Inflammatory macrophage treated with lipopolysaccharide for 1 hour (primary cell): ENCODE results near the gene CELF4.

Experiments used
- DNase-seq, 2 donors: peaks; one replicate each; pipeline ENCODE4 v3.0.0-alpha.2; 2020 to 2022

CELF4 gene

DNA sequence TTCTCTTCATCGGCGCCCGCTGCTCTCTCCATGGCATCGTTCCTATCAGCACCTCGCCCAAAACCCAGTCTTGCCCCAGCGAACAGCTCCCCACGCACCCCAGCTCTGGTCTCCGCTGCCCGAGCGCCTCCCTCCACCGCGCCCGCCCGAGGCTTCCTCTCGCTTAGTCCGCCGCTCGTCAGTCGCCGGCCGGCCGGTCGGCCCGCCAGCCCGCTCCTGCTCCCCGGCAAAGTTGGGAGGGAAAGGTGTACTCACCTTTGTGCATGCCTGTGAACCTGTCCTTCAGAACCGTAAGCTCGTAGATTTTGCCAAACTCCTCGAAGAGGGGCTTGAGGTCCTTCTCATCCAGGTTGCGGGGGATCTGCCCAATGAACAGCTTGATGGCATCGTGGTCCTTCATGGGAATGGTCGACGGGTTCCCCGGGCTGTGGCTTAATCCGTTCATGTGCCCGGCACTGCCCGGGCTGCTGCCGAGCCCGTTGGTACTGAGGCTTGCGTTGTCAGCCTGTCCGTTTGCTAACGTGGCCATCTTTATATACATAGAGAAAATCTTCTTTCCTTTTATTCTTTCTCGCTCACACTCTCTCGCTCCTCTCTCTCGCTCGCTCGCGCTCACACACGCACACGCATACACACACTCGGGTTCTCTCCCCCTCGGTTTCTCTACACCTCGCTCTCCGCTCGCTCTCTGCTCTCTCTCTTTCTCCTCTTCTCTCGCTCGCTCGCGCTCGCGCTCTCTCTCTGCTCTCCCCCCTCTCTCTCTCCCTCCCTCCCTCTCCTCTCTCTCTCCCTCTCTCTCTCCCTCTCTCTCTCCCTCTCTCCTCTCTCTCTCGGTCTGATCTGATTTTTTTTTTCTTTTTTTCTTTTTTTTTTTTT lies at the start of gene CELF4:
Gene CELF4, minus strand, starts transcription at position 698 of the 876 bp plus-strand sequence.
- no peak for DNase-seq

DNA sequence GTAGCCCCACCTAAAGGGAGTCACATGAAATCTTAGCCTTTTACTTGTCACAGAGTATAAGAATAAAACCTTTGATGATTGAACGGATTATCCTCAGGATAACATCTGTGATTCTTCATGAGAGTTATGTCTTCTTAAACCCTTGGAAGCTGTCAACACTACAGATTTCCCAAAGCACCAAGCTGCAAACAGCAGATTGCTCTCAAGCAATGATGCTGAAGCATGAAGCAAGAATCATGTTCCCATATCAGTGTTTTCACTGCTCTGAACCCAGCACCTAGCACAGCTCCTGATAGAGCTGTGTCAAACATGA lies 47.6 kb upstream of the CELF4 start:
- no peak for DNase-seq

DNA sequence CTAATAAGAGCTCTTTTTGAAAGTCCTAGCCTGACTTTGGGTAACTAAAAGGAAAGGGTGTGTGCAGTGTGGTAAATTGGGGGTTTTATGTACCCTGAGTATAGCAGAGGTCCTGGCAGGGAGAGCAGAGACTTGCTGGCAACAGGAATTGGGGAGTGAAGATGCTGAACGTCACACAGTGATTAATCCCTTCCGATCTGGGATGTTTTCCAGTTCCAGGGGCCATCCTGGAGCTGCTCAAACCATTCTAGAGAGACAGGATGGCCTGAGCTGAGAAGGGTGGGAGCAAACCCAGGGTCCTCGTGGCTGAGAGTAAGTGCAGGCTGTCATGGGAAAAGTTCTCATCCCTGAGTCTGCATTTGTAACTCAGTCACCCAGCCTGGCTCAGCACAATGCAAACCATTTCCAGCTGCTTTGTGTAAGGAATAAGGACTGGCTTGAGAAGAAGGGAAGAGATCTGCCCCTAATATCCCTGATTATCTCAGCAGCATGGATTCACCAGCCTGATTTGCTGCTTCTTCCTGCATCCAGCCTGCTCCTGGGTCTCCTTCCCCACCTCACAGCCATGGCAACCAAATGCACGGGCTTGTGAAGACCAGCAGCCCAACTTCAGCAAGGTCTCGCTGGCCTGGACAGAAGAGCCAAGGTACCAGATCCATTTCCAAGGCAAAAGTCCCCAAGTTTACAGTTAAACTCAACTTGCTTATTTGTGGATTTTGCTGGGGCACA lies 47.1 kb upstream of the CELF4 start:
- DNase-seq: no peak

DNA sequence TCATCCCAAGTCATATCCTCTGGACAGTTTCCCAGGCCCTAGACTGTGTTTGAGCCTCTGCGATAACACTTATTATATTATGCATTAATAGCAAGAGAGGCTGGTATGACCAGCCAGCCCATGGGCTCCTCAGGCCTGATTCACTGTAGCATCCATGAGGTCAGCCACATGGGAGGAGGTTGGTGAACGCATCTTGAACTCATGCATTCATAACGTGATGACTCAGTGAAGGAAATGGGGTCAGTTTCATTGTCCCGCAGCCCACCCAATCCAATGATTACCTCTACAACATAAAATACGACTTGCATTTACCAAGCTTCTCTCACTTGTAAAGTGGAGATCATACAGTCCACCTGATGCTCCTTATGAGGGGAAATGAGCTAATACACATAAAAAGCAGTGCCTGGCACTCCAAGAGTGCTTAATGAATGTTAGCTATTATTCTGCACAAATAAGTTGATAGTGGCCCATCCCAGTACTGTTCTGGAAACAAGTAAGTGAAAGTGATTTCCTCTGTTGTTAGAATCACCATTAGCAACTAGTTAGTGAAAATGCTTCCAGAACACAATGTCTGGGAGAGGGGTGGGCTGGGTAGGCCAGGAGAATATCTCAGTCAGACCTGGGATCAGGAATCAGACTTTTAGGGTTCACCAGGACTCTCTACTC lies 46.1 kb upstream of the CELF4 start:
- DNase-seq: no peak

DNA sequence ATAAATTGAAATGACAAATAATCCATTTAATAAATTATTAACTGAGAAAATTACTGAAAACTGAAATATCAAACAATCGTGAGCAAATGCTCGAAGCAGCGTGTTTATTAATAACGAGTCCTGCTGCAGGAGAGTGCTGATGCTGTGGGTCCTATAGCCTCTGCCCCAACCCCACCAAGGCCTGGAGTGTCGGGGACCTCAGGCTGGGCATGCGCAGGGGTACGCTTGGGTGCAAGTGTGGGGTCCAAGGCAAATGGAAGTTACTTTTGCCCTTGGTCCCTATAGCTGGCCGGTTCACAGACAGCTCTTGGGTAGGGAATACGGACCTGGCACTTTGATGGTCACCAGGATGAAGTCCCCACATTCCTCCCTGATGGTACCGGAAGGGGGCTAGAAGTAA lies 43.3 kb upstream of the CELF4 start:
- no peak for DNase-seq

DNA sequence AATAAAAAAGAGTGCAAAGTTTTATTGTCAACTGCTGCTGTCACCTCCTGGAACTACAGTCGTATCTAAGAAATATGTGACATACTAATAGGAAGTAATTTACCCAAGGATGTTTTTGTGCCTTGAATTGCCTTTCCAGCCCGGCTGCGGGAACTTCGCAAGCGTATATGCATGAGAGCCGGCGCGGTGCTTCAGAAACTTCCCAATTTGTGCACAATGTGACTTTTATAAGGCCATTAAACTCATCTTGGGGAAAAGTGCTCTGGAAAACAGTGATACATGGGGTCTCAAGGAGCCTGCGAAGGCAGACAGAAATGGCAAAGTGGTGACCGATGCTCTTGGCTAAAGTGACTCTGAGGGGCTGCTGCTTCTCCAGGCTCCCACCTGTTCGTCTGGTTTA lies 41.7 kb upstream of the CELF4 start:
- DNase-seq: no peak

DNA sequence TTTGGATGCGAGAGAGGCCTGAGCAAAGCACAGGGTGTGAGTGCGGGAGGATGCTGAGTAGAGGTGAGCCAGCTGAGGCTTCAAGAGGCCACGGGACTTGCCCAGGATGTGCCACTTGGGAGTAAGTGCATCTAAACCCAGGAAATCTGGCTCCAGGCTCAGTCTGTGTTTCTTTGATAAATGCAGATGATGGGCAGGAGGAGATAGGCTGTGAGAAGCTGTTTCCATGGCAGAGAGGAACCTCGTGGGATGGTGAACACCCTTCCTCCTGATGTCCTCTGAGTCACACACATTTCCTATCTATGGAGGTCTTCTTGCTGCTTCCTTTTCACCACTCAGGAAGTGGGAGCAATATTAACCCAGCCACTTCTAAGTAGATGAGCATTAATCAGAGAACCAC lies 38.4 kb upstream of the CELF4 start:
- DNase-seq: no peak

GRCh38 chr18:37598966-37599896 lies 33.6 kb upstream of the CELF4 start:
- no peak for DNase-seq

GRCh38 chr18:37598396-37598795 lies 32.8 kb upstream of the CELF4 start:
- no peak for DNase-seq

DNA sequence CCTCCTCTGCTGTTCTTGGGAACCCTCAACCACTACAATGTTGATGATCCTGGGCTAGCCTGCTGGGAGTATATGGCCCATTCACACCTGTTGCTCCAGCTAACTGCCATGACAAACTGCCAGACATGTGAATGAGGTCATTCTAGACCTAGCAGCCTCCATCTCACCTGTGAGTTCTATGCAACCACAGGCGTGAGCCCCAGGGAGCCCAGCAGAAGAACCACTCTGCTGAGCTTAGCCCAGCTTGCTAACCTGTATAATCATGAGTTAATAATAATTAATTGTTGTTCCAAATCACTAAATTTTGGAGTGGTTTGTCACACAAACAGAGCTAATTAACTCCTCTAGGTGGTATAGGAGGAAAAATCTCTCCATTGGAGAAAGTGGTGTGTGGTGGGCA lies 24.7 kb upstream of the CELF4 start:
- DNase-seq: no peak

- no peak for DNase-seq
These were observed 22.7 kb upstream of the CELF4 start for GRCh38 chr18:37588289-37588688.

- no peak for DNase-seq
These were observed 21.1 kb upstream of the CELF4 start for GRCh38 chr18:37586656-37587225.

DNA sequence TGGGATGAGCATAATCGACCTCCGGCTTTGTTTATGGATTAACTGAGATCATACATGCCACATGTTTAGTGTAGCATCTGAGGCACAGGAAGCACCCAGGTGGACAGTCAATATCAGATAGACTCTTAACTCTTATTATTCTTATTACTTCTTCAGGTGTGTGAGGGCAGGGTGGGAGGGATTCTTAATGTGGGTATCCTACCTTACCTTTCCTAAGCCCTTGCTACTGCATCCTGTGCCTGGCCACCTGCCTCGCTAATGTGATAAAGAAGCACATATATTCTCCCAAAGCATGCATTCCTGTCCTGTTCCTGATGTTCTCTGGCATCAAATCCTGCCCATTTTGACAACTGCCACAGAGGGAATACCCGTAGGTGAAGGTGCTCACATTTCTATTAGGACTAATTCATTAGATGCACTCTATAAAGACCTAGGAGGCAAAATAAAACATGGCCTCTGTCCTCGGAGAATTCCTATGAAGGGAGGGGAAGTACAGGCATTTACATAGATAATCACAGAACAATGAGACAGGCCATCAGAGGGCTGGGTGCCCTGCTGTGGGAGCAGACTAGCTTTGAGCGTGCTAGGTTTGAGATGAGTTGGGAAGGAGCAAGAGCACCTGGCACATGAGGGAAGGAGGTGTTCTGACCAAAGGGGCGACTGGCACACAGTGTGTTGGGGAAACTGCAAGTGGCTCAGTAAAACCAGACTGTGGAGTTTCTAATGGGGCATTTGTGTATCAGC lies 19.5 kb upstream of the CELF4 start:
- no peak for DNase-seq

DNA sequence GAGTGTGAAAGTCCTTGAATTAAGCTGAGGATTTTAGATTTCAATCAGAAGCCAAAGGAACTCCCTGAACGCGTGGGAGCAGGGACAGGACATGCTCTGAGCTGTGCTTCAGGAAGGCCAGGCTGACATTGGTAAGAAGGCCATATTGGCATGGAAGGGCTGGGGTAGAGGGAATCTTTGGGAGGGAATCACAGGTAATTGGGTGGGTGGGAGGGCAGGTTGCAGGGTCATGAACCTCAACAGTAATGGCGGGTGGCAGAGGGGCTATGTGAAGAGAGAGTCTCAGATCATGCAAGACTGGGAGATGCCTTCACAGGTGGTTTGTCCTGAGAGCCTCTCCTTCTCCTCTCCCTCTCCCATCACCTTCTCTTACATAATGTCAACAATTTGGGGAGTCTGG lies 18.6 kb upstream of the CELF4 start:
- no peak for DNase-seq

DNA sequence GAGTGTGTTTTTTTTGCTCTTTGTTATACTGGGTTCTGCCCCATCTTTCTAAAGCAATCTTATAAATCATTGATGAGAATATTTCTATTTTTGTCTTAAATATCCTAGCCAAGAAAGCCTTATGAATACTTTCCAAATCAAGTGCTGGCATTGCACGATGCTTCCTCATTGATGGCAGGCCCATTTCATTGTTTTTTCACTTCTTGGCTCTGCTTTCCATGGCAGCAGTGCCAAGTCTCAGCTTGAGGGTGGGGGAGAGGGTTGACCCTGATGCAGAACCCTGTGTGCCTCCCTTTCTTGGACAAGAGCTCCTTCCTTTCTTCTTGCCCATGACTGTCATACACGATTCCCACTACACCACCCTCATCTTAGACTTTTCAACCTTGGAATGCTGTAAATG lies 16.7 kb upstream of the CELF4 start:
- DNase-seq: no peak

DNA sequence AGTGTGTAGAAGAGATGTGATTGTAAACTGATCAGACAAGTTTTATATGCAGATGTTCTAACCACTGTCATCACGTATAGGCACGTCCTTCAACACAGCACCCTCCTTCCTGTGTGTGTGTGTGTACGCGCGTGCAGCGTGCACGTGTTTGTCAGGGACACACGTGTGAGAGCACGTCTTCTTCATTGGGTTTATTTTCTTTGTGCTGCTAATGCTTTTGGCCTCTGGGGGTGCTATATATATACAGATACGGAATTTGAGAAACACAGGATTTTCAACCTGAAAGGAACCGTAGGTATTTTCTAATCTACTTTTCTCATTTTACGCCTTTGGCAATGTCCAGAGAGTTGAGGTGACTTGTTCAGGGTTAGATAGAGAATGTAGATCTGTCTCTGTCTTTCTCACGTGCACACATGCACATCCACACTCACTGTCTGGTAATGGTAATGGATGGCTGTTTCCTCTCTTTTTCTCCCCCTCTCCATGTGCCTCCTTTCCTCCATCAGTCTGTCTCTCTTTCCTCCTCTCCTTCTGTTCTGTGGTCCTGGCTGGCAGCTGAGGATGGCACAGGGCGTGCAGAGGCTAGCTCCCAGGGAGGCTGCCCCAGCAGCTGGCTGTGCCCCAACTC lies 13.4 kb upstream of the CELF4 start:
- no peak for DNase-seq

- DNase-seq: no peak
These were observed 12.6 kb upstream of the CELF4 start for GRCh38 chr18:37578182-37578678.

GRCh38 chr18:37577051-37577611 lies 11.5 kb upstream of the CELF4 start:
- no peak for DNase-seq

DNA sequence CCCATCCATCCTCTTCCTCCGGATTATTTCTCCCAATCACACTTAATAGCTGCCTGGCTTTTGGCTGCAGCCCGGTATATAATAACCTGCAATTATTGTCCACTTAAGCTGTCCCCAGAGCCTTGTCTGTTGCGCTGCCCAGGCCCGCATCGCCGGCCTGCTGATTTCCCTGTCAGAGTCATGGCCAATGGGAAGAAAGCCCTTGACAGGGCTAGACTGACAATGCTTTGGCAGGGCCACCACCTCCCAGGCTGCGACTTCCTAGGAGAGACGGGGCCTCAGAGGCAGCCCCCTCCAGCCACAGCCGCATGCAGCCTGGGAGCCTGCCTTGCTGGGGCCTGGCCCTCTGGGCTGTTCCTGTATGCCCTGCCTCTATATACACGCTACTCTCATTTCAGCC lies 10.0 kb upstream of the CELF4 start:
- no peak for DNase-seq

- no peak for DNase-seq
These were observed 8.5 kb upstream of the CELF4 start for GRCh38 chr18:37574113-37574512.

DNA sequence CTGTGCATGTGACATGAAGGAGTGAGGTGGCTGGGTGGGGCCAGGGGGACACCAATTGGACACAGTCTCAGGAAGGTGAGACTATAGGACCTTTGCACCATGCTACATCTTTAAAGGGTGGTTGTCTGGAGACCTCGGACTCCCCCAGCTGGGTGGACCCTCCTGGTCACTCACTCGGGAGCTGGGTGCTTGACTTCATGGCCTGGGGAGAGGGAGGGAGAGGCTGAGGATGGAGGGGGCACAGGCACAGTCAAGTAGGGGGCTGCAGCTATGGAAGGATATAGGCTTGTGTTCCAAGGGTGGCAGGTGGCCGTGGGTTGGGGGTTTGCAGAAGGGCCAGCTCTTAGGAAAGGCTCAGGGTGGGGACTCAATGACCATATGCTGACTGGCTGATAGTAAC lies 7.1 kb upstream of the CELF4 start:
- no peak for DNase-seq
